Activated CD4-positive, CD25-positive, alpha-beta regulatory T cell (primary cell): ENCODE results near the gene DPP10.

ENCODE experiments used
- DNase-seq, 4 experiments: peaks; one replicate each; lab custom pipeline; 2025; lab: John Stamatoyannopoulos, UW

Gene DPP10

GRCh38 chr2:115739574-115739973, 1297.1 kb downstream of the DPP10 start:
- DNase-seq = no peak

DNA sequence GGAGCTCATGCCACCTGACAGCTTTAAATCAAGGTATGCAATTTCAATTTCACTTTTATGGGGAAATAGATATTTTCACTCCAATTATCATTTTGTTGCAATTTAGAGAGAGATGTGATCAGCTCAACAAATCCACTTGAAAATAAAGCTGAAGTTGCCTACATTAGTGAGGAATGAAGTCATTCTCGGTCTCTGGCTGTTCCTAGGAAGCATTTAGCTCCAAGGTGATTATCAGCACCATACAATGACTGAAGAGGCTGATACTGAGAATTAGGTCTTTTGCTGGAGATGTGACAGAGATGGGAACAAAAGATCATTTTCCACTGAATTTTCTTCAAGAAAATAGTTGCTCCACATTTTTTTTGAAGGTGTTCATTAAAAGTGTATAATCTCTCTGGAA, 1303.7 kb downstream of the DPP10 start:
- no peak for DNase-seq

DNA sequence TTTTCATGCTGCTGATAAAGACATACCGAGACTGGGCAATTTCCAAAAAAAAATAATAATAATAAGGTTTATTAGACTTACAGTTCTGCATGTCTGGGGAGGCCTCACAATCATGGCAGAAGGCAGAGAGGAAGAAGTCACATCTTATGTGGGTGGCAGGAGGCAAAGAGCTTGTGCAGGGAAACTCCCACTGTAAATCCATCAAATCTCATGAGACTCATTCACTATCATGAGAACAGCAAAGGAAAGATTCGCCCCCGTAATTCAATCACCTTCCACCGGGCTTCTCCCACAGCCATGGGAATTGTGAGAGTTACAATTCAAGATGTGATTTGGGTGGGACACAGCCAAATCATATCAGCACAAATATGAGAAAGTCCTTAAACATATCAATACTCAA, 1314.8 kb downstream of the DPP10 start:
- DNase-seq = no peak

DNA sequence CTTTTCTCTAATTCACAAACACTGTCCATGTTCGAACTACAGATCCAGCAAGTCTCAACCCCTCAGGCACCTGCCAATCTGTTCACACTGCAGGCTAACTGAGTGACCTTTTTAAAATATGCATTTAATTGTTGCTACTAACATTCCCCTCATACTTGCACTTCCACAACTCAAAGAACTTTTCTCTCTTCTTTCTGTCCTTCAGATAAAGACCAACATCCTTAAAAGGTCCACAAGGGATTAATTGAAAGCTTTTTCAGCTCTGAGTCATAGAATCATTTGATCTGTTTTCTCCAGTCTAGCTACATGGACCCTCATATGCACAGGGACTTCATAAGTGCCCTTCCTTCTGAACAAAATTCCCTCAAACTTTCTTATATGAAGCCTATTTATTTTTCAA, 1321.2 kb downstream of the DPP10 start:
- no peak for DNase-seq

DNA sequence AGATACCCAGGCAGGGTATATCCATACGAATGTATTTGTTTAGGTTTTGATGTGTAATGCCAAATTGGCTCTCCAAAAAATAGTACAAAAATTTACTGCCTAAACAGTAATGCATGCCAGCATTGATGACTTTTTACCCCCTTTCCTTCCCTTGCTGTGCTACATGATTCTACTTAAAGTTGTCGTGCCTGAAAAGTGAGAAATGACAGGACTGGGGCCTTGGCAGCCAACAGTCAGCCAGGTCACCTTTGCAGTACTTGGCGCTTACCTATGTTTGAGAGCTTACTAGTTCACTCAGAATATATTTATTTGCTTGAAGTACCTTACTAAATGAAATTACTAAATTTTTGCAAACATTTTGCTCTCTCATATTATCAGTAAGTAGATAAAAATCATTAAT, 1329.1 kb downstream of the DPP10 start:
- DNase-seq = no peak

GRCh38 chr2:115774361-115774760, 1331.9 kb downstream of the DPP10 start:
- no peak for DNase-seq

GRCh38 chr2:115779085-115779632, 1336.7 kb downstream of the DPP10 start:
- no peak for DNase-seq

DNA sequence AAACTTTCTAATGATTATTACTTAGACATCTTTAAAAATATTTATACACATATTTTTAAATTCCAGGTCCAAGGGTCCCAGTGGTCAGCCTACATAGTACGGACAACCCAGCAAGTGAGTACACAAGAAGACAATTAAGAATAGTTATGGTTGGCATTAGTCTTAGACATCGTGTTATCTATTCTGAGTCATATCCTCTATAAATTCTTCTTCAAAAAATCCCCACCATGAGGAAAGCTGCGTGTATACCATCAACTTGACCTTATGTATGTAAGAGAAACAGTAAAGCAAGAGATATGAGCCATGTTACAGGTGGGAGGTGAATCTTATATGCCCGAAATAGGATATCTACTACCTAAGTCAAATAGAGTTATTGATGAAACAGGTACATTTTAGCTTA, 1339.8 kb downstream of the DPP10 start:
- DNase-seq = no peak

- DNase-seq = no peak
Observed at GRCh38 chr2:115796078-115796477, 1353.6 kb downstream of the DPP10 start.

- no peak for DNase-seq
Observed at GRCh38 chr2:115807276-115807675, 1364.8 kb downstream of the DPP10 start.

DNA sequence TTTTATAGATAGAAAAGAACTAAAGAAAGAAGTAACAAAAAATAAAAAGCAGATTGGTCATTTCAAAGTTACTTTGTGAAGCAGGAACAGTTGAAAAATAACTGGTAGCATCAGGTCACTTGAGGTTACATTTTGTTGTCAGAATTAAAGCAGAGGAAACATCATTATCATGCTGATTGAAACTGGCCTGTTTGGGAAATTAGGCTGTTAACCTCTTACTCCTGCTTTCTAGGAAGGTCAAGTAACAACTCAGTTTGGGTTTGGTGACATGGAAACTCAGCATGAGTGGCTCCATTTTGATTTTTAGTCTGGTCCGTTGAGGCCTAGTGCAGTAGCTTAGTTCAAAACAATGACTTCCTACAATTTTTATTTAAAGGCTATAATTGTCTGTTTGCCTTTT, 1383.5 kb downstream of the DPP10 start:
- DNase-seq = no peak

DNA sequence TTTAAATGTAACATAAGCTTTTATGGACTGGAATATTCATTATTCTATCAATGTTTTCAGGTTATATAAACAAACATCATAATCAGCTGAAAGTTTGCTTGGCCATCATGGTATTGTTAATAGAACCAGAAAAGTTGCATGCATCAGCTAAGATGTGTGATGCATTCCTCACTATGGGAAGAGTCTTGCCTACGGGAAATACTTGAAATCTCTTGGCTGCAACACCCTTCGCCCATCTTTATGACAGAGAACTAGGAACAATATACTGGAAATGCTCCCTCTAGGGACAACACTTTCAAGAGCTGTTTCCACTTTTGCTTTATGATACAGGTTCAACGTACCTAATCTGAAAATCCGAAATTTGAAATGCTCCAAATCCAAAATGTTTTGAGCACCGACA, 1390.8 kb downstream of the DPP10 start:
- no peak for DNase-seq

GRCh38 chr2:115838539-115838938, 1396.1 kb downstream of the DPP10 start:
- DNase-seq = no peak

DNA sequence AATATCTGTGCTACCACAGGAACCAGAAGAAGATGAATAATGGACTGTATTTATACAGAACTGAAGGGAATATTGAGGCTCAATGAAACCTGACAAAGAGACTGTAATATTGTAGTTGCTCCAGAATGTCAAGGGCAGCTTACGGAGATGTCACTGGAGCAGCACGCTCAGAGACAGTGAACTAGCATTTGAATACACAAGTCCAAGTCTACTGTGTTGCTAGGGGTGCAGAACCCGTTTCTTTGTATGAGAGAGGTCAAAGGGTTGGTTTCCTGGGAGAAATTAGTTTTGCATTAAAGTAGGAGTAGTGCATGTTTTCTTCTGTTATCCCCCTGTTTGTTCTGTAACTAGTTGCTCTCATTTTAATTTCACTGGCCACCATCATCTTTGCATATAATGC, 1399.9 kb downstream of the DPP10 start:
- DNase-seq = no peak

DNA sequence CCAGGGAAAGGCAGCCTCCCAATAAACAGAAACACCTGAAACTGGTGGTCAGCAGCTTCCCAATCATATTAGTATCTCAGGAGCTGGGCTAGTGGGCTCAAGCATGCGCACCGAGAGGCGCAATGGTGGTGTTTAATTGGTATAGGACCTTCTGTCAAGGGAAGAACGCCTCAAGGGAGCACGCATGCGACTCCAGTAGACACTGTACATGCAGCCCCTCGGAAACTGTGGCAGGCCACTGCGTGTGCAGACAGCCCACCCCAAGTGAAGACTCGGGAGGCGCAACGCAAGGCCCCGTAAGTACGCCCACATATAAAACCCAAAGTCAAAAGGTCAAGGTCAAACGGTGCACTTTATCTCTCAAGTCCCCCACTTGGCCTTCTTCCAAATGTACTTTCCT, 1405.8 kb downstream of the DPP10 start:
- no peak for DNase-seq

- DNase-seq = no peak
Observed at GRCh38 chr2:115867024-115867423, 1424.6 kb downstream of the DPP10 start.

DNA sequence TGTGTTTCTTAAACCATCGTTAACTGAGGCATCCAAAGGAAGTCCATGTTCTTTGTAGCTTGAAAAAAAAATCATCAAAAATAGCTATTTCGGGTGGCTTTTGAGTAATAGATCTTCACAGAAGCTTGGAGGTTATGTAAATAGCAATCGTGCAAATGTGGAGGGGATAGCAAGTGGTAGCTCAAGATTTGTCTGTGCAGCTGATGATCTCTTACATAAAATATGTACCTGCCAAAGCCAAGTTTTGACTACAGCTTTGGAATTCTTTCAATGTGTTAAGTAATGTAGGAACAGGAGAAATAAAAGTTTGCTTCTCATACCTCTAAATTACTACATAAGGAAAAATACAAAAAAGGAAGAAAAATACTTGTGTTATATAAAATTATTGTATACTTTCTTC, 1432.0 kb downstream of the DPP10 start:
- DNase-seq = no peak

DNA sequence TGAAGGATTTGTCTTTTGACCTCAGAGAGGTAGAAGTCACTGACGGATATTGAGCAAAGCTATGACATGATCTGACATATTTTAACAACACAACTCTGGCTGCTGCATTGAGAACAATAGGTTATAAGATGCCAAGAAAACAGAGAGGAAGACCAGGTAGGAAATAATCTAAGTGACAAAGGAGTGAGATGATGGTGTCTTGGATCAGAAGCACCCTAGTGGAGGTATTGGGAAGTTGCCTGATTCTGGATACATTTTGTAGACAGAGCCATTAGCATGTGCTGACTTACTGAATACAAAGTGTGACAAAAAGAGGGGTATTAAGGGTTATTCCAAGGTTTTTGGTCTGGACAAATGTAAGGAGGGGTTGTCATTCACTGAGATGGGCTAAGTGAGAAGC, 1438.1 kb downstream of the DPP10 start:
- no peak for DNase-seq

DNA sequence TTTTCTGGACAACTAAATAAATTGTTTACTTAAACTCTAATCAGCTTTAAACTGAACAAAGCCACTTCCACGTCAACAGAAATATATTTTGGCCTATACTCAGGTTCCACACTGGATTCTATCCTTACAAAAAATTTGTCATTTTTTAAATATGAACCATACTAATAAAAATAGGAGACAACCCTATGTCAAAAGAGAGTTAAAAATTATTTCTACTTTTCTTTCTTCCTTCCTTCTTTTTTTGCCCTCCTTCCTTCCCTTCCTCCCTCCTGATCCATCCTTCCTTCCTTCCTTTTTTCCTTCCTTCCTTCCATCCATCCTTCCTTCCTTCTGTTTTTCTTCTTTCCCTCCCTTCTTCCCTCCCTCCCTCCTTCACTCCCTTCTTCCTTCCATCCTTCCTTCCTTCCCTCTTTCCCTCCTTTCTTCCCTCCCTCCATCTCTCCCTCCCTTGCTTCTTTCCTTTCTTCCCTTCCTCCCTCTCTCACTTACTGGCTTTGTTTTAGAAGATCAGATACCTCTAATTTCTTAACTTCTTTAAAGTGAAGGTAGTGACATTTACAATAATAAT, 1444.9 kb downstream of the DPP10 start:
- DNase-seq = no peak
